SU-DHL-6 (cell line): ENCODE measurements around the gene ZNF584.

ENCODE experiments used
- EZH2phosphoT487 ChIP-seq: fragments of 200-600 bp; sonication (generic), shearing (Covaris generic); conservative IDR thresholded peaks from 2 replicates; pipeline ENCODE4 v1.6.1; 2018; ENCODE audit warnings: mild to moderate bottlenecking, antibody characterized with exemption, low read length, moderate library complexity, mixed read lengths
- TF ChIP-seq, protein P1 (sequence below): fragments of 200-600 bp; sonication (generic); IDR thresholded peaks from one replicate; pipeline ENCODE4 v1.5.1; 2017; ENCODE audit warnings: antibody characterized with exemption, mild to moderate bottlenecking, low read length, moderate library complexity; ENCODE audit not compliant: insufficient read depth, poor library complexity, severe bottlenecking

DNA sequence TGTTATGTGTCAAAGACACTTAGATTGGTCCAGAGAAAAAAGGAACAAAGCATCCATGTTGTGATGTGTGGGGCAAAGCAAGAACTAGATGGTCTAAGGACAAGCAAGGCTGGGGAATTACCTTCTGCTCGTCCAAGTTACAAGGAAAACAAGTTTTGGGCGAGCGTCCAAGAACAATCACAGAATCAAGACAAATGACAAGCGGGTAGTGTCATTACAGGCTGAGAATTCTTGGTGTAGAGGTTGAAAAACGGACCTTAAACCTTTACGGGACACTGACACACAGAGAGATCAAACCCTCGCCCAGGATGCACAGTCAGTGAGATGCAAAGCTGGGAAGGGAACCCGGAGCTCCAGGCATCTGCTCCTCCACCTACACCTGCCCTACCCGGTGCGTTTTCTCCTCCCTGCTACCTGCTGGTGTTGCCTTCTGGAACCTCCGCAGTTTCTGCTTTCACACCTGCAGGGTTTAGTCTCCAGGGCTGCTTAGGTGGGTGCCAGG, 42.5 kb downstream of the ZNF584 start:
- no peak for TF ChIP-seq EZH2phosphoT487
- TF ChIP-seq, protein P1, sequence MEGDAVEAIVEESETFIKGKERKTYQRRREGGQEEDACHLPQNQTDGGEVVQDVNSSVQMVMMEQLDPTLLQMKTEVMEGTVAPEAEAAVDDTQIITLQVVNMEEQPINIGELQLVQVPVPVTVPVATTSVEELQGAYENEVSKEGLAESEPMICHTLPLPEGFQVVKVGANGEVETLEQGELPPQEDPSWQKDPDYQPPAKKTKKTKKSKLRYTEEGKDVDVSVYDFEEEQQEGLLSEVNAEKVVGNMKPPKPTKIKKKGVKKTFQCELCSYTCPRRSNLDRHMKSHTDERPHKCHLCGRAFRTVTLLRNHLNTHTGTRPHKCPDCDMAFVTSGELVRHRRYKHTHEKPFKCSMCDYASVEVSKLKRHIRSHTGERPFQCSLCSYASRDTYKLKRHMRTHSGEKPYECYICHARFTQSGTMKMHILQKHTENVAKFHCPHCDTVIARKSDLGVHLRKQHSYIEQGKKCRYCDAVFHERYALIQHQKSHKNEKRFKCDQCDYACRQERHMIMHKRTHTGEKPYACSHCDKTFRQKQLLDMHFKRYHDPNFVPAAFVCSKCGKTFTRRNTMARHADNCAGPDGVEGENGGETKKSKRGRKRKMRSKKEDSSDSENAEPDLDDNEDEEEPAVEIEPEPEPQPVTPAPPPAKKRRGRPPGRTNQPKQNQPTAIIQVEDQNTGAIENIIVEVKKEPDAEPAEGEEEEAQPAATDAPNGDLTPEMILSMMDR, result no peak
